H9 (cell line): ENCODE data around the gene TFDP1. TPM values are rescaled to one million over a fixed set of nuclear protein-coding genes. Genes with fewer than 3 reads are reported as not detected.

ENCODE experiments used
- DNase-seq: peaks from one replicate; pipeline ENCODE4 v3.0.0-alpha.2; 2017
- H2AFZ ChIP-seq: one replicate; pipeline ENCODE4 v1.6.1; 2013; ENCODE audit warnings: mild to moderate bottlenecking, low read length, control low read depth, moderate library complexity
- H2AK5ac ChIP-seq: 2 replicates; pipeline ENCODE4 v1.6.1; 2013; ENCODE audit warnings: low read length, control low read depth, mixed read lengths; ENCODE audit not compliant: insufficient read length
- H2BK120ac ChIP-seq: one replicate; pipeline ENCODE4 v1.6.1; 2013; ENCODE audit warnings: low read depth, mild to moderate bottlenecking, low read length, control low read depth, inconsistent platforms; ENCODE audit not compliant: poor library complexity, severe bottlenecking
- H2BK12ac ChIP-seq: 2 replicates; pipeline ENCODE4 v1.6.1; 2013; ENCODE audit warnings: low read length, control low read depth, mixed read lengths, low read depth; ENCODE audit not compliant: insufficient read length
- H2BK15ac ChIP-seq: 2 replicates; pipeline ENCODE4 v1.6.1; 2013; ENCODE audit warnings: low read depth, low read length, control low read depth
- H2BK20ac ChIP-seq: one replicate; pipeline ENCODE4 v1.6.1; 2013; ENCODE audit warnings: low read depth, mild to moderate bottlenecking, low read length, control low read depth, inconsistent platforms; ENCODE audit not compliant: poor library complexity, severe bottlenecking
- H2BK5ac ChIP-seq: 2 replicates; pipeline ENCODE4 v1.6.1; 2013; ENCODE audit warnings: low read length, control low read depth, mixed read lengths; ENCODE audit not compliant: insufficient read length
- H3K14ac ChIP-seq: 2 replicates; pipeline ENCODE4 v1.6.1; 2013; ENCODE audit warnings: low read length, control low read depth; ENCODE audit not compliant: insufficient read depth
- H3K18ac ChIP-seq: 2 replicates; pipeline ENCODE4 v1.6.1; 2013; ENCODE audit warnings: low read depth, mild to moderate bottlenecking, mixed read lengths, low read length, control low read depth; ENCODE audit not compliant: insufficient read length
- H3K23ac ChIP-seq: 2 replicates; pipeline ENCODE4 v1.6.1; 2013; ENCODE audit warnings: low read length, control low read depth, mixed read lengths, low read depth; ENCODE audit not compliant: insufficient read length
- H3K23me2 ChIP-seq: 2 replicates; pipeline ENCODE4 v1.6.1; 2013; ENCODE audit warnings: low read depth, mild to moderate bottlenecking, mixed read lengths, low read length, control low read depth; ENCODE audit not compliant: insufficient read length, poor library complexity, severe bottlenecking
- H3K27ac ChIP-seq: 2 replicates; pipeline ENCODE4 v1.5.1; 2013; ENCODE audit warnings: low read length, control low read depth, mixed read lengths, low read depth; ENCODE audit not compliant: insufficient read length
- H3K27me3 ChIP-seq: 2 replicates; pipeline ENCODE4 v1.6.1; 2013; ENCODE audit warnings: low read length, control low read depth, inconsistent platforms; ENCODE audit not compliant: insufficient read depth
- H3K4ac ChIP-seq: 2 replicates; pipeline ENCODE4 v1.6.1; 2013; ENCODE audit warnings: low read depth, mild to moderate bottlenecking, control low read depth, inconsistent platforms, low read length, moderate library complexity
- H3K4me1 ChIP-seq: 2 replicates; pipeline ENCODE4 v1.6.1; 2013; ENCODE audit warnings: low read length, control low read depth, inconsistent platforms; ENCODE audit not compliant: insufficient read depth
- H3K4me2 ChIP-seq: 2 replicates; pipeline ENCODE4 v1.6.1; 2013; ENCODE audit warnings: low read length, control low read depth, mixed read lengths; ENCODE audit not compliant: insufficient read length, insufficient read depth
- H3K56ac ChIP-seq: 2 replicates; pipeline ENCODE4 v1.6.1; 2013; ENCODE audit warnings: low read depth, mild to moderate bottlenecking, mixed read lengths, low read length, control low read depth; ENCODE audit not compliant: insufficient read length
- H3K79me1 ChIP-seq: 2 replicates; pipeline ENCODE4 v1.6.1; 2013; ENCODE audit warnings: low read depth, mild to moderate bottlenecking, moderate library complexity, low read length, control low read depth, inconsistent platforms; ENCODE audit not compliant: insufficient read depth, poor library complexity, severe bottlenecking
- H3K79me2 ChIP-seq: 2 replicates; pipeline ENCODE4 v1.6.1; 2013; ENCODE audit warnings: low read length, control low read depth, inconsistent platforms; ENCODE audit not compliant: insufficient read depth
- H3K9ac ChIP-seq: 2 replicates; pipeline ENCODE4 v1.6.1; 2013; ENCODE audit warnings: low read length, control low read depth, mixed read lengths; ENCODE audit not compliant: insufficient read length; ENCODE audit errors: extremely low read depth
- H3K9me3 ChIP-seq: one replicate; pipeline ENCODE4 v1.6.1; 2013; ENCODE audit warnings: low read depth, low read length, inconsistent platforms; ENCODE audit not compliant: control insufficient read depth
- H3T11ph ChIP-seq: one replicate; pipeline ENCODE4 v1.6.1; 2013; ENCODE audit warnings: mild to moderate bottlenecking, low read length, control low read depth, inconsistent platforms
- H4K20me1 ChIP-seq: one replicate; pipeline ENCODE4 v1.6.1; 2013; ENCODE audit not compliant: control insufficient read depth, insufficient read length, insufficient read depth
- H4K5ac ChIP-seq: 2 replicates; pipeline ENCODE4 v1.6.1; 2013; ENCODE audit warnings: low read depth, mild to moderate bottlenecking, mixed read lengths, low read length, control low read depth; ENCODE audit not compliant: insufficient read length
- H4K8ac ChIP-seq: replicated peaks from 2 replicates; pipeline ENCODE4 v1.6.1; 2013; ENCODE audit warnings: low read length, control low read depth, mixed read lengths, low read depth; ENCODE audit not compliant: insufficient read length
- H4K91ac ChIP-seq: 2 replicates; pipeline ENCODE4 v1.6.1; 2013; ENCODE audit warnings: low read depth, mild to moderate bottlenecking, moderate library complexity, mixed read lengths, low read length, control low read depth; ENCODE audit not compliant: insufficient read length
- H3K27ac Mint-ChIP-seq, 3 experiments: 2 replicates in 2 of 3; 3 replicates in 1 of 3; pipeline ENCODE4 v1.8.0; 2020 to 2021; ENCODE audit warnings: mixed read lengths in 3 of 3, mild to moderate bottlenecking in 1 of 3, moderate library complexity in 1 of 3
- H3K27me3 Mint-ChIP-seq: 2 replicates; pipeline ENCODE4 v1.8.0; 2021; ENCODE audit warnings: low read depth, mild to moderate bottlenecking, moderate library complexity, mixed read lengths
- H3K36me3 Mint-ChIP-seq, 3 experiments: 2 replicates in 2 of 3; 3 replicates in 1 of 3; pipeline ENCODE4 v1.8.0; 2020 to 2021; ENCODE audit warnings: low read depth in 3 of 3, mixed read lengths in 3 of 3; ENCODE audit not compliant: insufficient read depth in 1 of 3
- H3K4me1 Mint-ChIP-seq, 2 experiments: 2 replicates each; pipeline ENCODE4 v1.8.0; 2020; ENCODE audit warnings: mixed read lengths in 2 of 2
- H3K4me3 Mint-ChIP-seq, 2 experiments: 2 replicates in 1 of 2; 3 replicates in 1 of 2; pipeline ENCODE4 v1.8.0; 2020 to 2021; ENCODE audit warnings: mild to moderate bottlenecking in 2 of 2, mixed read lengths in 2 of 2, moderate library complexity in 1 of 2
- H3K9me3 Mint-ChIP-seq, 2 experiments: 2 replicates in 1 of 2; 3 replicates in 1 of 2; pipeline ENCODE4 v1.8.0; 2020; ENCODE audit warnings: mild to moderate bottlenecking in 2 of 2, mixed read lengths in 2 of 2, moderate library complexity in 1 of 2
- WGBS: extraction: QIAGEN DNeasy Blood & Tissue Kit; methylation state at CpG from one replicate; pipeline ENCODE4 v1.1.7; 2013; ENCODE audit warnings: missing lambda C conversion rate, low lambda C conversion rate, mixed read lengths; ENCODE audit not compliant: insufficient read length; ENCODE audit errors: extremely low coverage; 5-methylcytosine and 5-hydroxymethylcytosine counted together
- total RNA-seq: library from RNA; stranded (reverse); gene quantifications from 2 replicates; pipeline ENCODE4 v1.2.1, GENCODE V29; 2021
- TF ChIP-seq, protein P1 (sequence below): fragments of 200-600 bp; sonication (generic); conservative IDR thresholded peaks from 3 replicates; pipeline ENCODE4 v1.8.0; 2021; ENCODE audit warnings: antibody characterized with exemption, mild to moderate bottlenecking

The TFDP1 gene
- total RNA-seq, 1 experiment from 2014 or later: 111 TPM

DNA sequence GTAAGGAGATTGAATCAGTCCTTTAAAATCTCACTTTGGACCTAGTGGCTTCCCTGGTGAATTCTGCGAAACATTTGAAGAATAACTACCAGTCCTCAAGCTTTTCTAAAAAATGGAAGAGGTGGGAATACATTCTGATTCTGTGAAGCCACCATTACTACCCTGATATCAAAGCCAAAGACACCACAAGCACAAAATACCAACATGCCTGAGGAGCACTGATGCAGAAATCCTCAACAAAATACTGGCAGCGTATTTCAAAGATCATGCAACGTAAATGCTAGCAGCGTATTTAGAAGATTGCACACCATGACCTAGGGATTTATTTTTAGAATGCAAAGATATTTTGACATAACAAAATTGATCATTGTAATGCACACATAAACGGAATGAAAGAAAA is 59.0 kb downstream of the TFDP1 start:
- H3K9me3 Mint-ChIP-seq: peaks cover 0 to 73% of the 10 kb centered on the region in 2 experiments; a peak in 3 of 5 replicates
- Histone ChIP-seq H4K8ac (no peak overlapping the region), H3K79me2 (no peaks in the 10 kb centered on the region), H3K4me2 (no peak overlapping the region), H3K79me1 (no peaks in the 10 kb centered on the region), H3K9me3 (peaks cover 10% of the 10 kb centered on the region), H3K27ac (no peak overlapping the region), H2AFZ (no peak overlapping the region), H2BK15ac (no peak overlapping the region), H3K9ac (no peak overlapping the region), H3K27me3 (no peaks in the 10 kb centered on the region), H3K56ac (no peak overlapping the region), H2BK120ac (no peak overlapping the region), H3K4ac (no peak overlapping the region), H2BK20ac (no peak overlapping the region), H3T11ph (no peak overlapping the region), H2BK12ac (no peak overlapping the region), H3K23me2 (no peaks in the 10 kb centered on the region), H4K5ac (no peak overlapping the region), H3K4me1 (no peaks in the 10 kb centered on the region), H2BK5ac (no peak overlapping the region), H3K23ac (no peak overlapping the region), H4K91ac (no peak overlapping the region), H2AK5ac (no peak overlapping the region), H3K18ac (no peak overlapping the region), H4K20me1 (no peaks in the 10 kb centered on the region), H3K14ac (no peak overlapping the region)
- peaks cover 10% of the 10 kb centered on the region for H3K27me3 Mint-ChIP-seq
- H3K27ac Mint-ChIP-seq: no peak overlapping the region
- no peak for DNase-seq
- TF ChIP-seq, protein P1, sequence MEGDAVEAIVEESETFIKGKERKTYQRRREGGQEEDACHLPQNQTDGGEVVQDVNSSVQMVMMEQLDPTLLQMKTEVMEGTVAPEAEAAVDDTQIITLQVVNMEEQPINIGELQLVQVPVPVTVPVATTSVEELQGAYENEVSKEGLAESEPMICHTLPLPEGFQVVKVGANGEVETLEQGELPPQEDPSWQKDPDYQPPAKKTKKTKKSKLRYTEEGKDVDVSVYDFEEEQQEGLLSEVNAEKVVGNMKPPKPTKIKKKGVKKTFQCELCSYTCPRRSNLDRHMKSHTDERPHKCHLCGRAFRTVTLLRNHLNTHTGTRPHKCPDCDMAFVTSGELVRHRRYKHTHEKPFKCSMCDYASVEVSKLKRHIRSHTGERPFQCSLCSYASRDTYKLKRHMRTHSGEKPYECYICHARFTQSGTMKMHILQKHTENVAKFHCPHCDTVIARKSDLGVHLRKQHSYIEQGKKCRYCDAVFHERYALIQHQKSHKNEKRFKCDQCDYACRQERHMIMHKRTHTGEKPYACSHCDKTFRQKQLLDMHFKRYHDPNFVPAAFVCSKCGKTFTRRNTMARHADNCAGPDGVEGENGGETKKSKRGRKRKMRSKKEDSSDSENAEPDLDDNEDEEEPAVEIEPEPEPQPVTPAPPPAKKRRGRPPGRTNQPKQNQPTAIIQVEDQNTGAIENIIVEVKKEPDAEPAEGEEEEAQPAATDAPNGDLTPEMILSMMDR: no peak
- H3K36me3 Mint-ChIP-seq: peaks cover 36 to 88% (median 76%) of the 10 kb centered on the region in 3 experiments; a peak in 6 of 7 replicates
- no peaks in the 10 kb centered on the region for H3K4me1 Mint-ChIP-seq
- no peak overlapping the region for H3K4me3 Mint-ChIP-seq
- WGBS: no CpG with 5 or more reads among the region's 5 CpGs
